GM19238 (cell line): ENCODE data around the gene JMJD4.

Experiments used
- DNase-seq: peaks from one replicate; pipeline ENCODE4 v3.0.0; 2011; ENCODE audit warnings: low spot score; ENCODE audit not compliant: insufficient read length

JMJD4 gene

DNA sequence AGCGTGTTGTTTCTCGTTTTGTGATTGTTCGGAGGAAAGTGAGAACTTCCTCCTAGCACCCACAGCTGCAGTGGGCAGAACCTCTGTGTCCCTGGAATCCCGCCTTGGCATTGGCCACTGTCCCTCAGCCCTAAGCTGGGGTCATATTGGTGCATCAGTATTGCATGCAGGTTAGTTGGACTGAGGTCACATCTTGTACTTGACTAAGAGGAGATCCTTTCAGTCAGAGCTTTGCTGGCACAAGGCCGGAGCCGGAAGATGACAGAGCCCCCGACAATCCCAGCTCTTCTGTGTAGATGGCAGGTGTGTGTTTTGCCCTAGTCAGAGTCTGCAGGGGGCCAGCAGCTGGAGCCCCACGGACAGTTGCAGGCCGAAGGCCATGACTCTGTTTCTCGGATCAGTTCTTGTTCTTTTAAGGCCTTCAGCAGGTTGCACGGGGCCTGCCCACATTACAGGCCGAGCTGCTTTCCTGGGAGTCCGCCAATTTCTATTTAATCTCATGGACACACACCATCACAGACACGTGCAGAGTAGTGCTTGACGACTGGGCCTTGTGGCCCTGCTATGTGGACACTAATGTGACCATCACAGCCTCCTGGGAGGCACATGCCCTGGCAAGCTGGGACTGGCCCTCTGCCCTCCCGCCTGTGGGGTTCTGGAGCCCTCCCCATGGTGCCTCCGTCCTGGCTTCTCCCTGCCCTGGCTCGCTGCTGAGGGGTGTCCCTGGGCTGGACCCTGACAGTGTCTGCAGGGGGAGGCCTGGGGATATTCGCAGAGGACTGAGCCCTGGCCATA lies 15.0 kb upstream of the JMJD4 start:
- DNase-seq, result no peak

DNA sequence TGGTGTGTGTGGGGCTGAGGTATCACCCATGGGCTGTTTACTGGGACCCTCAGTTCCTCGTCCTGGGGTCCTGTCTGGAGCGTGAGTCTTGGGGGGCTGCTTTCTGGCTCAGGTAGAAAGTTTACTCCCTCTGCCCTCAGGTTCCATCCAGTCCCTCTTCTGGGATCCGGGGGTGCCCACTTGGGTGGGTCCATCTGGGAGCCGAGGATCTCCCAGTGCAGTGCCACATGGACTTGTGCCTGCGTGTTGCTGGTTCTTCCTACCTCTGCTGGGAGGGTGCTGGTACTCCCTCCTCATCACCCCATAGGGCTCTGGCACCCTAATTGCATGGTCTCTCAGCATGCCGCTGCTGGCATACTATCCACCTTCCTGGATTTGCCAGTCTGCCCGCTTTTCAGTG lies 14.1 kb upstream of the JMJD4 start:
- DNase-seq, result no peak

DNA sequence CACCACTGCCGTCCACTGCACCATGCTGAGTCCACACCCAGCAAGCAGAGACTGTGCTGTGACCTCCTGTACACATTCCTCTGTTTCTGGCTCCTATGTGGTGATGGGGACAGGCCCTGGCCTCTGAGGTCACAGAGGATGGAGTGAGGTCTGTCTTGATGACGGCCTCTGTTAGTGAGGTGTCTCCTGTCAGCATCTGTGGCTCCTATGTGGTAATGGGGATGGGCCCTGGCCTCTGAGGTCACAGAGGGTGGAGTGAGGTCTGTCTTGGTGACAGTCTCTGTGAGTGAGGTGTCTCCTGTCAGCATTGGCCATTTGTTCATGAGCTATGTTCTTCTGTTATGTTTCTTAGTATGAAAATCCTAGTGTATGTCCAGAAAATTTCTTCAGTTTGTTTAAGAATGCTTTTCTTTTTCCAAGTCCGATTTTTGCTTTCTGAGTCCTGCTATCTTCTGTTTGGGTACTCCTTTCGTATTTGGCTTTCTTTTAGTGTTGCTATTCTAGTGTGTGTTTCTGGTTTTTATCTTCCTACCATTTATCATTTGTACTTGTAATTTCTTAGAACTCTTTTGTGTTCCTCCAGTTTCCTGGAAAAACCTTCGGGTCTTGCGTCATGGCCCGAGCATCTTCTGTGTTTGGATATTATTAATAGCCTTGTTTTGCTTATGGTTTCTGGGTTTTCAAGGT lies 13.5 kb upstream of the JMJD4 start:
- DNase-seq, result no peak

DNA sequence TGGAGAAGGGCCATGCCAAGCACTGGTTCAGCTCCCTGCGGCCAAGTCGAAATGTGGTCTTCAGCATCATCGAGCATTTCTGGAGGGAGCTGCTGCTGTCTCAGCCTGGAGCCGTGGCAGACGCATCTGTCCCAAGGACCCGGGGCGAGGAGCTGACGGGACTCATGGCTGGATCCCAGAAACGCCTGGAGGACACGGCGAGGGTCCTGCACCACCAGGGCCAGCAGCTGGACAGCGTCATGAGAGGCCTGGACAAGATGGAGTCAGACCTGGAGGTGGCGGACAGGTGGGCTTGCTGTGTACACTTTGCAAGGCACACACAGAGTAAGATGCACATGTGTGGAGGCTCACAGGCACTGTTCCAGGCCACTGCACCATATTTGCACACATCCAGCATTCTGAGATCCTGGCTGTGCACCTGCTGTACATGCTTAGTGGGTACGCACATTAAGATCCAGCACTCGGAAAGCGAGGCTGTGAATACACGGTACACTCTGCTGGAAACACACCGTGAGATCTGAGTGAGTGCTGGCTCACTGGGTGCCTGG lies 12.9 kb upstream of the JMJD4 start:
- no peak for DNase-seq

DNA sequence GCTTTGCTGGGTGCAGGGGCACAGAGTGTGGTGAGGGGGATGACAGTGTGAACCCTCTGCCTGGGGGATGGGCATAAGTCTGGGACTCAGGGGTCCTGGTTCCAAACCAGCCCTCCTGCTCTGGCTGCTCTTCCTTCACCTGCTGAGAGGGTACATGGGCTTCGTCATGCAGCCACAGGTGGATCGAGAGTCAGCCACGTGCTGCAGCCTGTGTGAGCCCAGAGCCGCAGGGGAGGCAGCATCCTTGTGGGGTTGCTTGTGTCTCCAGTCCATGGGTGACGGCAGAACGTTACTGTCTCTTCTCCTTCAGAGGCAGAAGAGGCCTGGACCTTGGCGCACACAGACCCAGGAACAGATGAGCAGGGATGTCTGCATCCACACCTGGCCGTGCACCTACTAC lies 12.3 kb upstream of the JMJD4 start:
- DNase-seq, result no peak

DNA sequence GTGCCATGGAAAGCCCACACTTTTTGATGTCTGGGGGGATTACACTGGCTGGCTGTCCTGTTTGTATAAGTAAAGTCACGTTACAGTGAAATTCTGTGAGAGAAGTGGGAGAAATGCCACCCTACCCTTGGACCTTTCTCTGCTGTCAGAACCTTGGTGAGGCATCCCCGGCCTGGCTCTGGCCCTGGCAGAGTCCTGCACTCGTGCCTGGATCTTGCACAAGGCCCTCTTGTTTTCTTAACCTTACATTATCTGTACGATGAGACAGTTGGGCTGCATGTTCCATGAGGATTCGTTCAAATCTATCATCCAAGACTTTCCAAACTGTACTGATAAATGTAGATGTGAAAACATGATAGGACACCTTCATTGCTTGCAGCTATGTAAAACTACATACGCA lies 11.6 kb upstream of the JMJD4 start:
- DNase-seq, result no peak

DNA sequence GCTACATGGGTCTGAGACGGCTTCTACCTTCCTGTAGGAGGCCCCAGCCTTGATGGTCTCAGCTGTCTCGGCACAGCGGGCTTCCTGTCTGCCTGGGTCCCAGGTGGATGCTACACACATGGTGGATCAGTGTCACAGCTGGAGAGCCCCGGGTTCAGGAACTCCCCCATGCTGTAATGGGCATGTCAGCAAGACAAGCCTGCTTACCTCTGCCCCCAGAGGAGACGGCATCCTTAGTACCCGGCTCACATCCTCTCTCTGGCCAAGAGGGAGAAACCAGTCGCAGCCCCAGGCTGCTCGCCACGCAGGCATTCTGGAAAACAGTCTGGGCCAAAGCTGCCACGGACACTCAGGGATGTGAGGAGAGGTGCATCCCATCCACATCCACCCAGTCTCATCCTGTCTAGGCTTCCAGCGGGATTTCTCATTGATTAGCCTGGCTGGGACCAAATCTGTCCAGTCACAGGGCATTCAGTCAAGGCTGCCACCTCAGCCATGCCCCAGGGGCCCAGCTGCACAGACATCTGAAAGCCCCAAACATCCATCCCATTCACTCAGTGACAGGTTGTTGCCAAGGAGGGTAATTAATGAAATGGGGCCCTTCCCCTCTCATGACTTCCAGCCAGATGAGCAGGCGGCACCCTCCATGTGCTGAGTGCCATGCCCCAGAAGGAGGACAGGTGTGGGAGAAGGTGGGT lies 10.6 kb upstream of the JMJD4 start:
- no peak for DNase-seq

DNA sequence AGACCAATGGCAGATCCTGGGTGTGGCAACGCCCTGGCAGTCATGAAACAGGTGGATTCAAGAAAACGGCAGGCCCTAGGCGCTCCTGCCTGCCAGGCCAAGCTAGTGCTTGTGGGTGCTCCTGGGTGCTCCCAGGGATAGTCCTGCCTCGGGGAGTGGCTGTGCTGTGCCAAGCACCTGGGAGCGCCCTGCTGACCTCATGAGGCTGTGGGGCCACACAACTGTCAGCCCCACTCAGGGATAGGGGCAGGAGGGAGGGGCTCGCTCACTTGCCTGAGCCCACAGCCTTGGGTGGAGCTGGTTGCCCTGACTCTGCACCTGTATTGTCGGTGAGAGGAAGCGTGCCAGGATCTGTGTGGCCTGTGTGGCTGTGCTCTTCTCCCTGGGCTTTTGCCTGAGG lies 9.6 kb upstream of the JMJD4 start:
- no peak for DNase-seq

DNA sequence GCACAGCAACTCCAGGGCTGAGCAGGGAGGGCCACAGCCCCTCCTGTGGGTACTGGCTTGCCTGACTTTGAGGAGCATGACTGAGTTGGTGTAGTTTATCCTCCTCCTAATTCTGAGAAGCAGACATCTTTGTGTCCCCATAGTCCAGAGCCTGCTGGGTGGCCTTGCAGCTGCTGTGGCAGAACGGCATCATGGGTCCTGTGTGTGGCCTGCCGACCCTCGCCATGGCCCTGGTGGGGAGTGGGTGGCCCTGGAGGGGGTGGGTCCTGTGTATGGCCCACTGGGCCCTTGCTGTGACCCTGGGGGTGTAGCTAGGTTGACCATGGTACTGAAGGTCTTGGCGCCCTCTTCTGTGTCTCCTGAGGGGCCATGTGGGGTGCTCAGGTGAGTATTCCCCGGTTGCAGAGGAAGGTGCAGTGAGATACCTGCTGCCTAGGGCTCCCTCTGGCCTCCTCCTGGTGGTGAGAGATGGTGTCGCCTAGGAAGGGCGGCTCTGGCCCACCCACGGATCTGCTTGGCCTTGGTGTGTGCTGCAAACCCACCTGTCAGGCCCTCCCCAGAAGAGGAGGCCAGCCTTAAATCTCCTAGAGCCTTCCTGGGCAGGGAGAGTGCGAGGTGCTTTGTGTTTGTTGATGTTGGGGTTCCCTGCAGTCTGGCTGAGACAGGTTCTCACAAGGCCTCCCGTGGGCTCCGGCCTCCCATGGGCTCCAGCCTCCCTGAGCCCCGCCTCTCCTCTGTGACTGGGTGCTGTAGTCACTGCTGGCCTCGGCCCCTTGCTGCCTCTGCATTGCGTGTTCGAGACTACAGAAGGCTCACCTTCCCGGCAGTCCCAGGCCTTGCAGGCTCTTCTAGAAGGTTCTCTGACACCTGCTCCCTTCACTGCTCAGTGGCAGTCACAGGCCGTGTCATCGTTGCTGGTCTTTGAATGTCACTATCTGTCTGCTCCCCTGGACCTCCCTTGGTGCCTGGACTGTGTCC lies 7.9 kb upstream of the JMJD4 start:
- no peak for DNase-seq

DNA sequence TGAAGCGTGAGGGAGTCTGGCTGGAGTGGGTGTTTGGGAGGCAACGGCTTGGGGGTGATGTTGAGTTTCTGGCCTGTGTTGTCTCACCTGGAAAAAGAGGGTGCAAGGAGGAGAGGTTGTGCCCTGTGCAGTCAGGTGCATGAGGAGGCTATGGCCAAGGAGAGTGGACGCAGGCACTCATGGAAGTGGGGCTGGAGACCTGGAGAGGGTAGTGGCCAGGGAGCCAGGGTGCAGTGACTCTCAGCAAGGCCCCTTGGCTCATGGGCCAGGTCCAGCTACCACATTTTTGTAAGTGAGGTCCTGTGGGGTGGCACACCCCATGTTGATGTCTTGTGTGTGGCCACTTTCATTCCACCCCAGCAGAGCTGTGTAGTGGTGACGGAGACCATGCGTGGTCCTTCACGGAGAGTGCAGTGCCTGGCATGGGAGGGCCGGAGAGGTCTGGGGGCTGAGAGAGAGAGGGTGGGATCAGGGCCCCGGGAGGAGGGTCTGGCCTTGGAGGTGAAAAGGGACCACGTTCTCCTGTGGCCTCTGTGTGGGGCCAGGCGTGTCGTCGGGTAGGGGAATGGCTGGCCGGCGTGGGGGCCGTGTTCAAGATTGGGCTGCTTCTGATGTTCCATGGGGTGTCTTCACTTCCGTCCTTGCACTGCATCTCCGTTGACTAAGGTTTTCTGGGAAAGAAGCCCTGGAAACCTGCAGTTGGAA lies 6.2 kb upstream of the JMJD4 start:
- DNase-seq, result no peak

DNA sequence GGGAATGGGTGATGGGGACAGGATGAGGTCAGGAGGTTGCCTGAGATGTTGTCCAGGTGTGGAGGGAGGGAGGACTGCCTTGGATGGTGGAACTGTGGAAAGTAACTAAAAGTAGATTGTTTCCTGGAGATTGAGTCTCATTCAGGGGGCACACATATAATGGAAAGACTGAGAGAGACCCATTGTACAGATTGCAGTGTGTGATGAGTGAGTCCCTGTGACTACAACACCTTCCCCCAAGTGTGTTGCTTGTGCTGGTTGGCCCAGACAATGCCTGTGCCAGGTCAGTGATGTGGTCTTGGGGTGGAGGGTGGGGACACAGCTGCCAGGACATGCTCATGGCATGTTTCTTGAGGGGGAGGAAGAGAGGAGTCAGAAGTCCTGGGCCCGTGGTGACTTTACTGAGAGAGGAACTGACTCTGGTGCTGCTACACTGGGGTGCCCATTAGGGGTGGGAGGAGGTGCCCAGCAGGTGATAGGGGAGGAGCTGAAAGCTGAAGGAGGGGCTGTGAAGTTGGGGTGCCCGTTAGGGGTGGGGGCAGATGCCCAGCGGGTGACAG lies 5.4 kb upstream of the JMJD4 start:
- DNase-seq, result no peak

DNA sequence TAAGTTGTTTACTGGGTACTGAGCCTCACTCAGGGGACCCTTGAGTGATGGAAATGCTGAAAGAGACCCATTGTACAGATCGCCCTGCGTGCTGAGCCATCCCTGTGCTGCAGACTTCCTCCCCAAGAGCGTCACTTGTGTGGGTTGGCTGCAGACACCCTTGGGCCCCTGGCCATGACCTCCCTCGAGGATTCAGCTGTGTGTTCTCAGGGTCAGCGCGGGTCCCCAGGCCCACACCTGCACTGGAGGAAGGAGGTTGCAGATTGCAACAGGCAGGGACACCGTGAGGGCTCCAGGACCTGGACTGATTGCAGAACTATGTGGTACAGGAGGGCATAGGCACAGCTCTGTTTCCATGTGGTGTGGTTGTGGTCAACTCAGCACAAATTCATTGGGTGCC lies 4.5 kb upstream of the JMJD4 start:
- DNase-seq, result no peak

DNA sequence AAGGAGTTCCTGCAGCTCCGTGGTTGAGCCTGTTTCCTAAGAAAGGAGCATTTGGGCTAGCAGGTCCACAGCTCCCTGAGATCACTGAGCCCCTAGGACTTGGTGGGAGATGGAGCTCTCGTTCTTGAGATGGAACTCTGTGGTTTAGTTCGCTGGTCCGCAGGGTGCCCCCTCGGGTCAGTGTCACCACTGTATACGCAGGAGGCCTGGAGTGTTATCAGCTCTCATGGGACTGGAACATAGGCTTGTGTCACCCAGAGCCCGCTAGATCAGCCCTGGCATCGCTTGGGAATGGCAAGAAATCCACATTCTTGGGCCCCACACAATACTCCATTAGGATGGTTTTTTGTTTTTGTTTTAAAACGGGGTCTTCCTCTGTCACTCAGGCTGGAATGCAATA lies 3.7 kb upstream of the JMJD4 start:
- DNase-seq, result no peak

DNA sequence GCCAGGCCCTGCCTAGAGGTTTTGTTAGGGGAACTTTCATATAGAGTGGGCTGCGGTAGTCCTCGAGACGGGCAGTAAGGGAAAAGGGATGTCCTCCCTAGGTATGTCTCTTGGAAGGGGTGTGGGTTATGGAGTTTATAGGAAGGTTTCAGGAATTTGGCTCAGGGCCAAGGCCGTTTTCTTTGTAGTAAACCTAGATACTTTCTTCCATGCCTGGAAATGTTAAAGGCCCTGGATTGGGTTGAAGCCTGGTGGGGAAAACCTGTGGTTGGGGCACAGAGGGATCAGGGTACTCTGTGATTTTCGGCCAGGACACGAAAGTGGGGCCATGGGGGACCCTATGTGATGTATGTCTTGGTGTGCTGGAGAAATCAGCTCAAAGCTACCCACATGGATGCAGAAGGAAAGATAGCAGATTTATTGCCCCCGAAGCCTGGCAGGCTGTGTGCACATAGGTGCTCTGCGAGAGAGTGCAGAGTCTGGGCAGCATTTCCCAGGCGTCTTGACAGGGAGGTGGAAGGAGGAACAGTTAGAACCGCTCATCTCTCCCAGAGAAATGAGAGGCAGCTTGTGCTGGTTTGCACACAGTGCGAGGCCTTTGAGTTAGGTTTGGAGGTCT lies 1.8 kb upstream of the JMJD4 start:
- no peak for DNase-seq

DNA sequence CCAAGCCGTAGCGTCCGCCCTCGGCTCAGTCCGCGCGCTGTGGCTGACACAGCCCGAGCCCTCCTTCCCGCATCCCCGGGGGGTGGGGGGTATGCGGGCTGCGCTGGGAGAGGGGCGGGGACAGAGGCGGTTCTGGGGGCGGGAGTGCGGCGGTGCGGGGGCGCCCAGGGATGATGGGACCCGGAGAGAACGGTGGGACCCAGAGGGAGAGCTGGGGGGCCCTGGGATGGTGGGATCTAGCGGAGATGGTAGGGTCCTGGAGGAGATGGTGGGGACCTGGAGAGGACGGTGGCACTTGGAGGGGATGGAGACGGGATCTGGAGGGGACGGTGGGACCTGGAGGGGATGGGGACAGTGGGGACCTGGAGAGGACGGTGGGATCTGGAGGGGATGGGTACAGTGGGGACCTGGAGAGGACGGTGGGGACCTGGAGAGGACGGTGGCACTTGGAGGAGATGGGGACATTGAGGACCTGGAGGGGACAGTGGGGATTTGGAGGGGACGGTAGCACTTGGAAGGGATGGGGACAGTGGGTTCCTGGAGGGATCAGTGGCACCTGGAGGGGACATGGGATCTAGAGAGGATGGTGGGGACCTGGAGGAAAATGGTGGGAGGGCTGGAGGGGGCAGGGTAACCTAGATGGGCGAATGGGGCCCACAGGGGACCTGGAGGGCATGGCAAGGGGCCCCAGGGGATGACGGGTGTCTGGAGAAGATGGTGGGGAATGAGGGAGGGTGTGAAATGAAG lies 610 bp upstream of the JMJD4 start:
- DNase-seq, result no peak

DNA sequence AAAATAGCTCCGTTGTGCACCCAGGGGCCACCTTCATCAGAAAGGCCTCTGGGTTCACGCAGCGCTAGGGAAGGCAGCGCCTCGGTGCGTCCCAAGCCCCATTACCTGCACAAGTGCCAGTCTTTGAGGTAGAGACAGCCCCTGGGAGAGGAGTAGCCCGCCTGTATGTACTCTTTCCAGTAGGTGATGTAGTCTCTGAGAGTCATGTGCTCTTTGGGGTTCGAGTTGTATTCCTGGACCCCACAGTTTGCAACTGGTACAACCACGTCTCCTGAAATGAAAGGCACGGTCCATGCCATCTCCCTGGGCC lies 601 bp downstream of the JMJD4 start:
- DNase-seq, result no peak

DNA sequence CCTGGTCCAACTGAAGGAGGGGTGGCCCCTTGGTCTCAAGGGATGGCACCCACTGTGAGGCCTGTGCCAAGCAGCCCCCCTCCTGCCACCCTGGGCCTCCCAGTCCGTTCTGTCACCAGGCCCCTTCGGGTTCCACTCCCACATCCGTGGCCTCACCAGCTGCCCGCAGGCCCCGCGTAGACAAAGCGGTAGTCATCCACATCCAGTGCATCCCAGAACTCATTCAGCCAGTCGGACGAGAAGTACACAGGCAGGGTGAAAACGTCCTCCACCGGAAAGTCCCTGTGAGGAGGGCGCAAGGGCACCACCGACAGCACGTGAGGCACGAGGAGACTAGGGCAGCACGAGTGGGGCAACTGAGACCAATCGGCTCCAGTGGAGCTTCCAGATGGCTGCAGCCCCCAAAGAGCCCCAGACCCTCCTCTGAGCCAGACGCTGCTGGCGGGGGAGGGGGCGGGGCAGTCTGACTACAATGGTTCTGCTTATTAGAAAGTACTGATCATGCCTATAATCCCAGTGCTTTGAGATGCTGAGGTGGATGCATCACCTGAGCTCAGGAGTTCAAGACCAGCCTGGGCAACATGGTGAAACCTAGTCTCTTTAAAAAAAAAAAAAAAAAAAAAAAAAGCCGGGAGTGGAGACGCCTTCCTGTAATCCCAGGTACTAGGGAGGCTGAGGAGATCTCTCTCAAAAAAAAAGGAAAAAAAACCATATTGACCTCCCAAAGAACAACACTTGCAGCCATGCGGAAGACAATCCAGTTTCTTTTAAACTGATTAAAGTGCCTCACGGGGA lies 1.2 kb downstream of the JMJD4 start:
- DNase-seq, result no peak

DNA sequence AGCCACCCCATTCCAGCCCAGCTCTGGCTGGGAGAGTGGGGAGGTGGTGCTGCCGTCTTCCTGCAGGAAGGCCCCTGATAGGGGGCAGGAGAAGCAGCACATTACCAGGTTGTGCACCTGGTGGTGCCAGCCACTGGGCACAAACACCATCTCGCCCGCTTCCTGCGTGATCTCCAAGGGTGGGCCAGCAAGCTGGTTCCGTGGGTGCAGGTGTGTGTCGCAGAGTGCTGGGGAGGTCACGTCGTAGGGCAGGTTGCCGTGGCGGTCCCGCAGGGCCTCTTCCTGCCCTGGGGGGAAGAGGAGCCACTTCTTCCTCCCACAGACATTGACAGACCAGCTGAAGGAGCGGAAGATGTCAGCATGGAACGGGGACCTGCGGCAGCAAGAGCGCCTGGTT lies 1.8 kb downstream of the JMJD4 start:
- DNase-seq, result no peak
